Adrenal gland (tissue), 5 donors: ENCODE data around the gene CBX4.

Source experiments
- POLR2A ChIP-seq, 2 donors: fragments of 450-650 bp; IDR thresholded peaks; one replicate each; pipeline ENCODE4 v1.6.1; 2017; ENCODE audit warnings: antibody characterized with exemption in 2 of 2, mild to moderate bottlenecking in 2 of 2, moderate library complexity in 1 of 2
- TF ChIP-seq, protein P1 (sequence below), 6 experiments: fragments of 450-650 bp in 4 of 6; fragments of 200-600 bp in 2 of 6; sonication (generic) in 1 of 6; IDR thresholded peaks; 1 replicate in 5 of 6; 2 replicates in 1 of 6; pipeline versions ENCODE4 v1.5.1 to v1.8.0; 2016 to 2021; ENCODE audit warnings: antibody characterized with exemption in 6 of 6, mild to moderate bottlenecking in 2 of 6, moderate library complexity in 1 of 6
- donor health status: DM: no; HTN: no; CAD: no.

DNA sequence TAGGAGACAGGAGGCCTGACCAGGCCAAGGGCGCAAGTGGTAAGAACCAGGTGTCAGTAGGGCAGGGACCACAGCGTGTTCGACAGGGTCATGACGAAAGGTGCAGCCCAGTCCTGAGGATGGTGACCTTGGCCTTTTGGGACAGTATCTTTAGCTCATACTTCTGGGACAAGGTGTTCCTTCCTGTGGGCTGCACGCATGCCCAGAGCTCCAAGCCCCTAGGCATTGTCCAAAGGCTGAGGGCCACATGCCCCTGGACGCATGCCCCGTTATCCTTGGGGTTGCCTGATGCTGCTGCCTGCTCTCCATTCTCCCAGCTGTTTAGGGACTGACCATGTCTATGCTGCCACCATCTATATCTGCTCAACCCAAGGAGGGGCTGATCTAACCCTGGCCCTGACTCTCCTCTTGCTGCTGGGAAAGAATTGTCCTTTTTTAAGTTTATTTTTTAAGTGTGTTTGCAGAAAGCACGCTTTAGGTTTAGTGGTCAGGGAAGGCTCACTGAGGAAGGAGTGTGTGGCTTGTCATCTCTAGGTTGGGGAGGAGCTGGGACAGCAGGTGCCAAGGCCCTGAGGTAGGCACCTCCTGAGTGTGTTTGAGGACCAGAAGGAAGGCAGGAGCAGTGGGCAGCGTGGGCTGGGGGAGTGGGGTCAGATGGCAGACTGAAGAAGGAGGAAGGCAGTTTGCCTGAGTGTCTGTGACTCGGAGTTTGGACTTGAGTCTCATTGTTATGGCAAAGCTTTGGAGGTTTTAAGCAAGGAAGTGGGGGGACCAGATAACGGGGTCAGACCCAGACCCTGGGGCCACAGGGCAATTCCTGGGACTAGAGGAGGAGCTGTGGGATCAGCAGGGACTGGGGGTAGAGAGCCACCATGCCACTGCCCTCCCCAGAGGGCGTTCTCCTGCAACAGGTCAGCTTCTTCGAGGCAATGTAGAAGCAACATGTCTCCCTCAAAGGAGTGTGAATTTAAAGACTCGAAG is 15.1 kb upstream of the CBX4 start:
- TF ChIP-seq, protein P1, sequence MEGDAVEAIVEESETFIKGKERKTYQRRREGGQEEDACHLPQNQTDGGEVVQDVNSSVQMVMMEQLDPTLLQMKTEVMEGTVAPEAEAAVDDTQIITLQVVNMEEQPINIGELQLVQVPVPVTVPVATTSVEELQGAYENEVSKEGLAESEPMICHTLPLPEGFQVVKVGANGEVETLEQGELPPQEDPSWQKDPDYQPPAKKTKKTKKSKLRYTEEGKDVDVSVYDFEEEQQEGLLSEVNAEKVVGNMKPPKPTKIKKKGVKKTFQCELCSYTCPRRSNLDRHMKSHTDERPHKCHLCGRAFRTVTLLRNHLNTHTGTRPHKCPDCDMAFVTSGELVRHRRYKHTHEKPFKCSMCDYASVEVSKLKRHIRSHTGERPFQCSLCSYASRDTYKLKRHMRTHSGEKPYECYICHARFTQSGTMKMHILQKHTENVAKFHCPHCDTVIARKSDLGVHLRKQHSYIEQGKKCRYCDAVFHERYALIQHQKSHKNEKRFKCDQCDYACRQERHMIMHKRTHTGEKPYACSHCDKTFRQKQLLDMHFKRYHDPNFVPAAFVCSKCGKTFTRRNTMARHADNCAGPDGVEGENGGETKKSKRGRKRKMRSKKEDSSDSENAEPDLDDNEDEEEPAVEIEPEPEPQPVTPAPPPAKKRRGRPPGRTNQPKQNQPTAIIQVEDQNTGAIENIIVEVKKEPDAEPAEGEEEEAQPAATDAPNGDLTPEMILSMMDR (IDR thresholded peaks at IDR 0.05): no peak
- no peak for TF ChIP-seq POLR2A (IDR thresholded peaks at IDR 0.05)
